ENCODE data around the gene DEUP1. TPM values are rescaled to one million over a fixed set of nuclear protein-coding genes. Genes with fewer than 3 reads are reported as not detected.
"Not testable (repeated sequence)": the region's sequence is repeated elsewhere in the genome, so short reads cannot be mapped to it uniquely, and the experiment has no call there.

The DEUP1 gene
- total and polyA plus RNA-seq, 2 experiments from 2014 or later: 0.27 to 0.28 TPM

DNA sequence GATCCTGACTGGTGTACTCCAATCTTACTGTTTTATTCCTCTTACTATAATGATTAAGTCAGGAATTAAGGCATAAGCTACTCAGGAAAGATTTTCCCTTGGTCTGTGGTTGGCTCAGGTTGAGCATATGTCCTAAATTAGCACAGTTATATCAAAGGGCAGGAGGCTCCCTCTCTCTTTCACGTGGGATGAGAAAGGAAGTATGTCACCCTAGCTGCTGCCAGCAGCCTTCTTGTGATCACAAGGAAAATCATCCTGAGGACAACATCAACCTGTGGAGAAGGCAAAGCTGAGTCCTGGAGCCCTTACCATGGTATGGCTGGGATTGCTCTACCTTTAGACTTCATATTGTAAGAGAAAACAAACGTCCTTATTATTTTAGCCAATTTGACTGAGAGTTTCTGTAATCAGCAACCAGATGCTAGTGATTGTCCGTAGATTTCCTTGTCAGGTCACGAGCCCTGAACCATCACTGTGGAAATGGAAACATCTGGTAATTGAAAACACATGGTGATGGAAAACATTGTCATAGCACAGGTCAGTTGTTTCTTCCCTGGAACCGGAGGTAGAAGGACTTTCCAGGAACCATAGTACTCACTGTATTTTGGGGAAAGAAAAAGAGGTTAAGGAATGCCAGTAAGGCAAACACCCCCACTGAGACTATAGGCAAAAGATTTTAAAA is 40.6 kb upstream of the DEUP1 start:
- no peak for DNase-seq (ENCODE audit: low read depth in 1 of 2, low spot score in 1 of 2)
- Histone ChIP-seq H3K27me3 (no peaks in the 10 kb centered on the region), H3K27ac (no peak overlapping the region), H3K4me1 (ENCODE audit: low read depth) (no peaks in the 10 kb centered on the region), H3K9me3 (ENCODE audit: low read depth) (no peaks in the 10 kb centered on the region), H3K4me3 (no peak overlapping the region), H3K36me3 (no peaks in the 10 kb centered on the region)
- TF ChIP-seq, protein P1, sequence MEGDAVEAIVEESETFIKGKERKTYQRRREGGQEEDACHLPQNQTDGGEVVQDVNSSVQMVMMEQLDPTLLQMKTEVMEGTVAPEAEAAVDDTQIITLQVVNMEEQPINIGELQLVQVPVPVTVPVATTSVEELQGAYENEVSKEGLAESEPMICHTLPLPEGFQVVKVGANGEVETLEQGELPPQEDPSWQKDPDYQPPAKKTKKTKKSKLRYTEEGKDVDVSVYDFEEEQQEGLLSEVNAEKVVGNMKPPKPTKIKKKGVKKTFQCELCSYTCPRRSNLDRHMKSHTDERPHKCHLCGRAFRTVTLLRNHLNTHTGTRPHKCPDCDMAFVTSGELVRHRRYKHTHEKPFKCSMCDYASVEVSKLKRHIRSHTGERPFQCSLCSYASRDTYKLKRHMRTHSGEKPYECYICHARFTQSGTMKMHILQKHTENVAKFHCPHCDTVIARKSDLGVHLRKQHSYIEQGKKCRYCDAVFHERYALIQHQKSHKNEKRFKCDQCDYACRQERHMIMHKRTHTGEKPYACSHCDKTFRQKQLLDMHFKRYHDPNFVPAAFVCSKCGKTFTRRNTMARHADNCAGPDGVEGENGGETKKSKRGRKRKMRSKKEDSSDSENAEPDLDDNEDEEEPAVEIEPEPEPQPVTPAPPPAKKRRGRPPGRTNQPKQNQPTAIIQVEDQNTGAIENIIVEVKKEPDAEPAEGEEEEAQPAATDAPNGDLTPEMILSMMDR (IDR thresholded peaks at IDR 0.05; ENCODE audit: low read depth, low read length): no peak

DNA sequence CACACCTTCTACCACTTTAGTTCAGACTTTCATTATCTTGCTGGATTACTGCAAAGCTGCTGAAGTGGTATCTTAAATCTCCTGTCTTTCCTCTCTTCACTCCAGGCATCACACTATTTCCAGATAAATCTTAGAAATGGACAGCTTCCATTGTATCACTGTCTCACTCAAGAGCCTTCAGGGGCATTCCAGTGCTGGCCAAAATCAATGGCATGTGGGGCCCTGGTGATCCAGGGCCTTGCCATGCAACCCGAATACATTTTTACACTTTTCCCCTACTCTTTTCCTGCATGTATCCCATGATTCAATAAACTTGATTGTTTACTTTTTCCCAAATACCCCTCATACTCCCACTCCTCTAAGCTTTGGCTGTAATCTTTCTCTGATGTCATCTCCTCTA is 39.4 kb upstream of the DEUP1 start:
- Histone ChIP-seq H3K4me3 (no peak overlapping the region), H3K27ac (no peak overlapping the region), H3K9me3 (ENCODE audit: low read depth) (no peaks in the 10 kb centered on the region), H3K27me3 (no peaks in the 10 kb centered on the region), H3K4me1 (ENCODE audit: low read depth) (no peaks in the 10 kb centered on the region), H3K36me3 (no peaks in the 10 kb centered on the region)
- TF ChIP-seq, protein P1 (IDR thresholded peaks at IDR 0.05; ENCODE audit: low read depth, low read length): no peak
- DNase-seq (ENCODE audit: low read depth in 1 of 2, low spot score in 1 of 2): no peak

DNA sequence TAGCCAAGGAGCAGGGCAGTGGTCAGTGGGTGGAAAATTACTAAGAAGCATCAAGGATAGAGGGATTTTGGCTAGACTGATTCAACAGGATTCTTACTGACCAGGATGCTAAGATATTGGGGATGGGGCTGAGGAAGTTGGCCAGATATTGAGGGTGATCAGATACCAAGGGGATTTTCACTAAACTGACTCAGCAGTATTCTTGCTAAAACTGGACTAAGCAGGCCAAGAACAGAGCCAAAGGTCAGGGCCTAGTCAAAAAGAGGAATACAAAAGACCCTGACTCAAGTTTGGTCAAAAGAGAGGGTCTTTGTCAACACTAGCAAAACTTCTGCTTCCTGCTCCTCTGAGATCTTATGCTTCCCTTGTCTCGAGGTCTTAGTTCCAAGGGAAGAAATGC is 38.6 kb upstream of the DEUP1 start:
- H3K4me3 ChIP-seq: no peak overlapping the region
- no peaks in the 10 kb centered on the region for H3K4me1 ChIP-seq (ENCODE audit: low read depth)
- no peaks in the 10 kb centered on the region for H3K36me3 ChIP-seq
- no peaks in the 10 kb centered on the region for H3K9me3 ChIP-seq (ENCODE audit: low read depth)
- no peaks in the 10 kb centered on the region for H3K27me3 ChIP-seq
- TF ChIP-seq, protein P1 (IDR thresholded peaks at IDR 0.05; ENCODE audit: low read depth, low read length): no peak
- H3K27ac ChIP-seq: no peak overlapping the region
- DNase-seq (ENCODE audit: low read depth in 1 of 2, low spot score in 1 of 2): no peak

DNA sequence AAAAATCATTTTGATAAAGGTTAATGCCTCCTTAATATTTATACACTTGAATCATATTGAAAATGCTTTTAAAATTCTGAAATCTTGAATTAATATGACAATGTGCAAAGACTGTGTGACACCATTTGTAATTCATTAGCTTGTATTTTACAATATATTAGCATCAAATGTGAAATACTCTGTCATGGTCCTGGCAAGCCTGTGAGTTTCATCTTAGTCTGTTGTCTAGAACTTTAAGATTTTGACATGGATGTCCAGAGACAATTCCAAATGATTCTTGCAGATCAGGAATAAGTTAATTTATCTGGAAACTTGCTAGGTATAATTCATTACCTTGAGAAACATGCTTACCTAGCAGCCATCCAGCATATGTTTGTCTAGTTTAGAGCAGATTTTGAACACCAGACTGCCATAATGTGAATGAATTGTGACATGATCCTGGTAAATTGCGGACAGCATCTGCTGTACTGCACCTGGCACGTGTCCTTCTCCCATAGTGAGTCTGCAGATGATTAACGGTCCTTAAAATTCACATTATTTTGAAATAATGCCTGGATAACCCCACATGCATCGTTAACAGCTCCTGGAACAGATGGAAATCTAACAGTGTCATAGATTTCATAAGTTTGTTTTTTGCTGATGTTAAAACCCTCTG is 34.5 kb upstream of the DEUP1 start:
- DNase-seq (ENCODE audit: low read depth in 1 of 2, low spot score in 1 of 2): no peak
- no peaks in the 10 kb centered on the region for H3K9me3 ChIP-seq (ENCODE audit: low read depth)
- H3K4me3 ChIP-seq: no peak overlapping the region
- TF ChIP-seq, protein P1 (IDR thresholded peaks at IDR 0.05; ENCODE audit: low read depth, low read length): no peak
- H3K4me1 ChIP-seq (ENCODE audit: low read depth): no peaks in the 10 kb centered on the region
- no peaks in the 10 kb centered on the region for H3K27me3 ChIP-seq
- no peak overlapping the region for H3K27ac ChIP-seq
- H3K36me3 ChIP-seq: no peaks in the 10 kb centered on the region

DNA sequence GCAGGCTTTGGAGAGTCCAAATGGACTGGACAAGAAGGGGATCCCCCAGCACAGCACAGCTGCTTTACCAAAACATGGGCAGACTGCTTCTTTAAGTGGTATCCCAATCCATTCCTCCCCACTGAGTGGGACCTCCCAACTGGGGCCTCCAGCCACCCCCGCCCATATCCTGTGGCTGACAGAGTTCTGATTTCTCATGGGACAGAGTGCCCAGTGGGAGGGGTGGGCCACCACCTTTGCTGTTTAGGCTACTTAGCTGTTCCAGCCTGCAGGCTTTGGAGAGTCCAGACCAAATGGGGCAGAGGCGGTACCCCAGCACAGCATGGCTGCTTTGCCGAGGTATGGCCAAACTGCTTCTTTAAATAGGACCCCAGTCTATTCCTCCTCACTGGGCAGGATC is 26.9 kb upstream of the DEUP1 start:
- H3K27ac ChIP-seq: no peak overlapping the region
- H3K4me1 ChIP-seq (ENCODE audit: low read depth): no peaks in the 10 kb centered on the region
- H3K27me3 ChIP-seq: no peaks in the 10 kb centered on the region
- H3K4me3 ChIP-seq: no peak overlapping the region
- TF ChIP-seq, protein P1 (IDR thresholded peaks at IDR 0.05; ENCODE audit: low read depth, low read length): no peak
- no peak for DNase-seq (ENCODE audit: low read depth in 1 of 2, low spot score in 1 of 2)
- no peaks in the 10 kb centered on the region for H3K36me3 ChIP-seq
- no peaks in the 10 kb centered on the region for H3K9me3 ChIP-seq (ENCODE audit: low read depth)

DNA sequence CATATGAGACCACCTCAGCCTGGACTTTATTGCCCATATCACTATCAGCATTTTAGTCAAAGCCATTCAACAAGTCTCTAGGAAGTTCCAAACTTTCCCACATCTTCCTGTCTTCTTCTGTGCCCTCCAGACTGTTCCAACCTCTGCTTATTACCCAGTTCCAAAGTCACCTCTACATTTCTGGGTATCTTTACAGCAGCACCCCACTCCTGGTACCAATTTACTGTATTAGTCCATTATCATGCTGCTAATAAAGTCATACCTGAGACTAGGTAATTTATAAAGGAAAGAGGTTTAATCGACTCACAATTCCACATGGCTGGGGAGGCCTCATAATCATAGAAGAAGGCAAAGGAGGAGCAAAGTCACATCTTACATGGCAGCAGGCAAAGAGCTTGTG is 16.1 kb upstream of the DEUP1 start:
- not testable (repeated sequence) for DNase-seq (ENCODE audit: low read depth in 1 of 2, low spot score in 1 of 2); H3K27me3 ChIP-seq; H3K4me3 ChIP-seq; H3K36me3 ChIP-seq; H3K27ac ChIP-seq; H3K9me3 ChIP-seq (ENCODE audit: low read depth); H3K4me1 ChIP-seq (ENCODE audit: low read depth)
